ENCODE data around the gene CMKLR1.

CMKLR1 gene

GRCh38 chr12:108285016-108285415, 54.1 kb downstream of the CMKLR1 start:
- Histone ChIP-seq H3K9ac (ENCODE audit: low read length) (no peak overlapping the region), H3K9me3 (ENCODE audit: low read length) (no peaks in the 10 kb centered on the region), H2AFZ (ENCODE audit: low read length) (no peak overlapping the region), H3K79me2 (ENCODE audit: insufficient read depth, low read length) (no peaks in the 10 kb centered on the region), H3K27me3 (ENCODE audit: insufficient read depth, low read length) (no peaks in the 10 kb centered on the region), H3K4me3 (ENCODE audit: low read depth, low read length, poor library complexity, severe bottlenecking) (no peak overlapping the region), H3K9me2 (ENCODE audit: low read depth, low read length) (no peaks in the 10 kb centered on the region), H3K36me3 (ENCODE audit: insufficient read depth, low read length) (no peaks in the 10 kb centered on the region), H3K4me2 (ENCODE audit: low read length) (no peak overlapping the region), H3F3A (ENCODE audit: insufficient read depth, low read length) (no peaks in the 10 kb centered on the region), H3K4me1 (ENCODE audit: insufficient read depth, low read length, severe bottlenecking) (no peaks in the 10 kb centered on the region), H3K27ac (ENCODE audit: low read depth, low read length, poor library complexity, severe bottlenecking) (no peak overlapping the region), H4K20me1 (ENCODE audit: insufficient read depth, low read length) (no peaks in the 10 kb centered on the region)
- TF ChIP-seq EZH2 (IDR thresholded peaks at IDR 0.05; ENCODE audit: borderline replicate concordance, low read length) (no peak), CTCF (IDR thresholded peaks at IDR 0.05; ENCODE audit: low read length) (no peak)

- Histone ChIP-seq H3K4me2 (ENCODE audit: low read length) (no peak overlapping the region), H2AFZ (ENCODE audit: low read length) (no peak overlapping the region), H3F3A (ENCODE audit: insufficient read depth, low read length) (no peaks in the 10 kb centered on the region)
Observed at GRCh38 chr12:108284163-108284562, 54.9 kb downstream of the CMKLR1 start.

GRCh38 chr12:108282676-108283075, 56.4 kb downstream of the CMKLR1 start:
- Histone ChIP-seq H3K36me3 (ENCODE audit: insufficient read depth, low read length) (no peaks in the 10 kb centered on the region), H3F3A (ENCODE audit: insufficient read depth, low read length) (no peaks in the 10 kb centered on the region), H2AFZ (ENCODE audit: low read length) (no peak overlapping the region), H3K27me3 (ENCODE audit: insufficient read depth, low read length) (no peaks in the 10 kb centered on the region), H3K9me2 (ENCODE audit: low read depth, low read length) (no peaks in the 10 kb centered on the region), H3K27ac (ENCODE audit: low read depth, low read length, poor library complexity, severe bottlenecking) (no peak overlapping the region), H3K4me3 (ENCODE audit: low read depth, low read length, poor library complexity, severe bottlenecking) (no peak overlapping the region), H3K9me3 (ENCODE audit: low read length) (no peaks in the 10 kb centered on the region), H4K20me1 (ENCODE audit: insufficient read depth, low read length) (no peaks in the 10 kb centered on the region), H3K79me2 (ENCODE audit: insufficient read depth, low read length) (no peaks in the 10 kb centered on the region), H3K4me2 (ENCODE audit: low read length) (no peak overlapping the region), H3K4me1 (ENCODE audit: insufficient read depth, low read length, severe bottlenecking) (no peaks in the 10 kb centered on the region), H3K9ac (ENCODE audit: low read length) (no peak overlapping the region)
- no peak for TF ChIP-seq EZH2 (IDR thresholded peaks at IDR 0.05; ENCODE audit: borderline replicate concordance, low read length)
- no peak for TF ChIP-seq CTCF (IDR thresholded peaks at IDR 0.05; ENCODE audit: low read length)

More at GRCh38 chr12:108284163-108284562, 54.9 kb downstream of the CMKLR1 start:
- no peaks in the 10 kb centered on the region for H3K9me3 ChIP-seq (ENCODE audit: low read length)
- H3K9me2 ChIP-seq (ENCODE audit: low read depth, low read length) = no peaks in the 10 kb centered on the region
- H3K36me3 ChIP-seq (ENCODE audit: insufficient read depth, low read length) = no peaks in the 10 kb centered on the region
- TF ChIP-seq CTCF (IDR thresholded peaks at IDR 0.05; ENCODE audit: low read length) (no peak), EZH2 (IDR thresholded peaks at IDR 0.05; ENCODE audit: borderline replicate concordance, low read length) (no peak)
- H3K79me2 ChIP-seq (ENCODE audit: insufficient read depth, low read length) = no peaks in the 10 kb centered on the region
- no peak overlapping the region for H3K9ac ChIP-seq (ENCODE audit: low read length)
- H3K27ac ChIP-seq (ENCODE audit: low read depth, low read length, poor library complexity, severe bottlenecking) = no peak overlapping the region
- H3K4me3 ChIP-seq (ENCODE audit: low read depth, low read length, poor library complexity, severe bottlenecking) = no peak overlapping the region
- H3K4me1 ChIP-seq (ENCODE audit: insufficient read depth, low read length, severe bottlenecking) = no peaks in the 10 kb centered on the region
- no peaks in the 10 kb centered on the region for H3K27me3 ChIP-seq (ENCODE audit: insufficient read depth, low read length)
- H4K20me1 ChIP-seq (ENCODE audit: insufficient read depth, low read length) = no peaks in the 10 kb centered on the region
